ENCODE measurements around the gene KCNK3. TPM values are rescaled to one million over a fixed set of nuclear protein-coding genes. Genes with fewer than 3 reads are reported as not detected.

The KCNK3 gene
- total RNA-seq, 1 experiment from 2014 or later: 32.8 TPM

- in situ Hi-C loops (cut with HindIII; ENCODE audit: low pct_unique_long_range_greater_than_20kb, low sequenced_read_pairs): no loop called here
- ATAC-seq (peak; percentile 41; the same call in 1 of the 2 replicates), DNase-seq (ENCODE audit: low read depth, low spot score) (no peak)
- BruUV-seq (replicated peaks): no TSS peak
- H3K36me3 ChIP-seq (ENCODE audit: control insufficient read depth, insufficient read depth, low read length): no peaks in the 10 kb centered on the region
- peaks cover 4% of the 10 kb centered on the region; the same call in 1 of the 2 replicates for H3K27me3 ChIP-seq (ENCODE audit: control insufficient read depth, insufficient read depth, low read length)
- no peaks in the 10 kb centered on the region for H3K4me1 ChIP-seq (ENCODE audit: control insufficient read depth, insufficient read depth, low read length)
- intact Hi-C loops (cut with micrococcal nuclease; ENCODE audit: unreplicated experiment): no loop called here
- TF ChIP-seq TCF7L2 (IDR thresholded peaks at IDR 0.05; ENCODE audit: low read depth, low read length) (no peak), SIN3A (IDR thresholded peaks at IDR 0.05; ENCODE audit: borderline replicate concordance, insufficient read depth, low read depth, low read length) (no peak), REST (IDR thresholded peaks at IDR 0.05; ENCODE audit: insufficient read depth in 1 of 2, low read depth in 2 of 2, low read length in 1 of 2) (no peak), POLR2AphosphoS5 (IDR thresholded peaks at IDR 0.05; ENCODE audit: low read depth, low read length) (no peak), CTCF (IDR thresholded peaks at IDR 0.05) (no peak)
- CTCF ChIA-PET: no interaction called here
- POLR2A ChIA-PET: interaction anchor here (0.6 kb wide), 1 partner anchor 1965 kb away, joined by 6 read pairs; no protein-coding TSS in a partner anchor
- no peak overlapping the region for H3K4me3 ChIP-seq (ENCODE audit: low read depth in 2 of 2, low read length in 2 of 2)
- H3K9me3 ChIP-seq (ENCODE audit: control insufficient read depth, insufficient read depth, low read depth, low read length): no peaks in the 10 kb centered on the region
- H3K27ac ChIP-seq (ENCODE audit: low read length): no peak overlapping the region
Observed at GRCh38 chr2:26674002-26674751, 18.3 kb upstream of the KCNK3 start.

GRCh38 chr2:26674771-26675170, 17.8 kb upstream of the KCNK3 start:
- no peaks in the 10 kb centered on the region for H3K9me3 ChIP-seq (ENCODE audit: control insufficient read depth, insufficient read depth, low read depth, low read length)
- in situ Hi-C loops (cut with HindIII; ENCODE audit: low pct_unique_long_range_greater_than_20kb, low sequenced_read_pairs) (no loop called here), intact Hi-C loops (cut with micrococcal nuclease; ENCODE audit: unreplicated experiment) (no loop called here)
- no peak for DNase-seq (ENCODE audit: low read depth, low spot score)
- H3K4me1 ChIP-seq (ENCODE audit: control insufficient read depth, insufficient read depth, low read length): no peaks in the 10 kb centered on the region
- H3K27ac ChIP-seq (ENCODE audit: low read length): no peak overlapping the region
- H3K4me3 ChIP-seq (ENCODE audit: low read depth in 2 of 2, low read length in 2 of 2): no peak overlapping the region
- no peaks in the 10 kb centered on the region for H3K36me3 ChIP-seq (ENCODE audit: control insufficient read depth, insufficient read depth, low read length)
- no peak; the same call in 1 of the 2 replicates for ATAC-seq
- POLR2A ChIA-PET: no interaction called here
- CTCF ChIA-PET: no interaction called here
- TF ChIP-seq REST (IDR thresholded peaks at IDR 0.05; ENCODE audit: insufficient read depth in 1 of 2, low read depth in 2 of 2, low read length in 1 of 2): no peak
- no peak for TF ChIP-seq TCF7L2 (IDR thresholded peaks at IDR 0.05; ENCODE audit: low read depth, low read length)
- TF ChIP-seq POLR2AphosphoS5 (IDR thresholded peaks at IDR 0.05; ENCODE audit: low read depth, low read length): no peak
- no peak for TF ChIP-seq CTCF (IDR thresholded peaks at IDR 0.05)
- TF ChIP-seq SIN3A (IDR thresholded peaks at IDR 0.05; ENCODE audit: borderline replicate concordance, insufficient read depth, low read depth, low read length): no peak
- H3K27me3 ChIP-seq (ENCODE audit: control insufficient read depth, insufficient read depth, low read length): peaks cover 4% of the 10 kb centered on the region; the same call in 1 of the 2 replicates
- BruUV-seq (replicated peaks): no TSS peak
